Right lobe of liver (tissue), 4 donors: ENCODE results near the gene ABCG4.

ENCODE experiments used
- POLR2A ChIP-seq: fragments of 450-650 bp; IDR thresholded peaks from one replicate; pipeline ENCODE4 v1.6.1; 2017; ENCODE audit warnings: antibody characterized with exemption, mild to moderate bottlenecking
- TF ChIP-seq, protein P1 (sequence below), 4 donors: fragments of 200-600 bp in 3 of 4; fragments of 450-650 bp in 1 of 4; IDR thresholded peaks; one replicate each; pipeline versions ENCODE4 v1.5.1 to v1.8.0; 2016 to 2022; ENCODE audit warnings: antibody characterized with exemption in 4 of 4, mild to moderate bottlenecking in 2 of 4
- donor health status: DM: no; HTN: no; CAD: no.
- donor health status: DM: no; HTN: no; CAD: no.
- donor health status: DM: no; HTN: yes; CAD: no.

DNA sequence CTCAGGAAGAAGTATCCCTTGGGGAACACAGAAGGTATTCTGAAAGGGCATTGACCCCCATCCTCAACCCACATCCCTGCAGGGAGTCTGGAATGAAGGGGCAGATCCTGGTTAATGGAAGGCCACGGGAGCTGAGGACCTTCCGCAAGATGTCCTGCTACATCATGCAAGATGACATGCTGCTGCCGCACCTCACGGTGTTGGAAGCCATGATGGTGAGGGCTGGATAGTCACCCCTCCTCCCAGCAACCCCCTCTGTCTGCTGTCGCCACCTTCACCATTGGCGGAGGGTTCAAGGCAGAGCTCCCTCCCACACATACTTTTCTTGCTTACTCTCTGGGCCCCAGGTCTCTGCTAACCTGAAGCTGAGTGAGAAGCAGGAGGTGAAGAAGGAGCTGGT lies 5.3 kb downstream of the ABCG4 start:
- TF ChIP-seq, protein P1, sequence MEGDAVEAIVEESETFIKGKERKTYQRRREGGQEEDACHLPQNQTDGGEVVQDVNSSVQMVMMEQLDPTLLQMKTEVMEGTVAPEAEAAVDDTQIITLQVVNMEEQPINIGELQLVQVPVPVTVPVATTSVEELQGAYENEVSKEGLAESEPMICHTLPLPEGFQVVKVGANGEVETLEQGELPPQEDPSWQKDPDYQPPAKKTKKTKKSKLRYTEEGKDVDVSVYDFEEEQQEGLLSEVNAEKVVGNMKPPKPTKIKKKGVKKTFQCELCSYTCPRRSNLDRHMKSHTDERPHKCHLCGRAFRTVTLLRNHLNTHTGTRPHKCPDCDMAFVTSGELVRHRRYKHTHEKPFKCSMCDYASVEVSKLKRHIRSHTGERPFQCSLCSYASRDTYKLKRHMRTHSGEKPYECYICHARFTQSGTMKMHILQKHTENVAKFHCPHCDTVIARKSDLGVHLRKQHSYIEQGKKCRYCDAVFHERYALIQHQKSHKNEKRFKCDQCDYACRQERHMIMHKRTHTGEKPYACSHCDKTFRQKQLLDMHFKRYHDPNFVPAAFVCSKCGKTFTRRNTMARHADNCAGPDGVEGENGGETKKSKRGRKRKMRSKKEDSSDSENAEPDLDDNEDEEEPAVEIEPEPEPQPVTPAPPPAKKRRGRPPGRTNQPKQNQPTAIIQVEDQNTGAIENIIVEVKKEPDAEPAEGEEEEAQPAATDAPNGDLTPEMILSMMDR (IDR thresholded peaks at IDR 0.05): no peak
- no peak for TF ChIP-seq POLR2A
